ENCODE data around the gene KCTD17. TPM values are rescaled to one million over a fixed set of nuclear protein-coding genes. Genes with fewer than 3 reads are reported as not detected.

KCTD17 gene
- total RNA-seq, 1 experiment from 2014 or later: 39.1 TPM

DNA sequence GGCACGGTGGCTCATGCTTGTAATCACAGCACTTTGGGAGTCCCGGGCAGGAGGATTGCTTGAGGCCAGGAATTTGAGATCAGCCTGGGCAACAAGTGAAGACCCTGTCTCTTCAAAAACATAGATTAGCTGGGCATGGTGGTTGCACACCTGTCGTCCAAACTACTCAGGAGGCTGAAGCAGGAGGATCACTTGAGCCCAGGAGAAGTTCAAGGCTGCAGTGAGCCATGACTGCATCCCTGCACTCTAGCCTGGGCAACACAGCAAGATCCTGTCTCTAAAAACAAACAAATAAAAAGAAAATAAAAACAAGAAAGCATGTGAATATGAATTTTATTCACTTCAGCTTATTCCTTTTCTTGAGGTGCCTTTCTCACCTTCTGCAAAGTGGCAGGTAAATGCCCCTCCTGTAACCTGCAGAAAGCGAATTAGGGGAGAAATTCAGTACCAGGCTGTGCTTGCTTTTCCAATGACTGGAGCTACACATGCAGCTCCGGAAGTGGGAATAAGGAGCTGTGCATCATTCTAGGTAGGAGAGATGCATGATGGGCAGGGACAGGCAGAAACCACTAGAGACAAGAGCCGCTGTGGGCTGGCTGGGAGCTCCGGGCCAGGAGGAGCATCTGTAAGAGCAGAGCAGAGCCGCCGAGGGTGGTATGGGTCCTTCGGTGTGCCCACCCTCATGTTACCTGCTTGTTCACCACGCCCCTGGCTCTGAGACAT is 14.7 kb upstream of the KCTD17 start:
- Histone ChIP-seq H3K27ac (ENCODE audit: low read depth, low read length, poor library complexity, severe bottlenecking) (no peak overlapping the region), H3K4me1 (ENCODE audit: insufficient read depth, low read length, poor library complexity, severe bottlenecking) (peaks cover 27% of the 10 kb centered on the region), H3K36me3 (ENCODE audit: insufficient read depth, low read length, poor library complexity, severe bottlenecking) (no peaks in the 10 kb centered on the region), H3K4me3 (ENCODE audit: low read depth, low read length, poor library complexity, severe bottlenecking) (no peak overlapping the region), H3K9me3 (ENCODE audit: low read depth, low read length, poor library complexity, severe bottlenecking) (no peaks in the 10 kb centered on the region), H3K27me3 (replicated peaks; ENCODE audit: insufficient read depth, low read depth, low read length, poor library complexity) (no peaks in the 10 kb centered on the region)
- no peak for DNase-seq (ENCODE audit: low spot score)
- BruUV-seq (replicated peaks): no TSS peak
- ChIA-PET CTCF (no interaction called here), POLR2A (ENCODE audit: low non-redundant PET) (no interaction called here)
- no peak for TF ChIP-seq EZH2 (IDR thresholded peaks at IDR 0.05; ENCODE audit: borderline replicate concordance, low read depth, low read length, poor library complexity, severe bottlenecking)
- TF ChIP-seq CTCF (conservative IDR thresholded peaks at IDR 0.05; ENCODE audit: low read depth, low read length): no peak
- intact Hi-C loops (cut with micrococcal nuclease; ENCODE audit: unreplicated experiment): no loop called here

DNA sequence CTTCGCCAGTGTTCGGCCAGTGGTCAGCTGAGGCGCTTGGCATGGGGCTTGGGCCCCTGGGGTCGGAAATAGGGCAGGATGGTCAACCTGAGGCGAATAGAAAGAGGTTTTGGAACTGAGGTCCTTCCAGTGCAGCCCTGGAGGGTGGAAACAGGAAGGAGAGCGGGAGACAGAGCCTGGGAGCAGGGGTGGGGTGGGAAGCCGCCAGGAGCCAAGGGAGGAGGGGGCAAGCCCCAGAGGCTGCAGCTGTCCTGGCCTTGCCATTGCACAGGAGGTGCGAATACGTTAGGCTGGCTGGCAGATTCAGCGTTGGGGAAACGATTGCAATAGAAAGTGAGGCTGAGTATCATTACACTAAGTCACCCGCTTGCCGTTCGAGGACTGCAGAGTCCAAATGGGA is 13.9 kb upstream of the KCTD17 start:
- ChIA-PET CTCF (no interaction called here), POLR2A (ENCODE audit: low non-redundant PET) (no interaction called here)
- no TSS peak for BruUV-seq (replicated peaks)
- intact Hi-C loops (cut with micrococcal nuclease; ENCODE audit: unreplicated experiment): no loop called here
- no peak overlapping the region for H3K27ac ChIP-seq (ENCODE audit: low read depth, low read length, poor library complexity, severe bottlenecking)
- no peak for TF ChIP-seq CTCF (conservative IDR thresholded peaks at IDR 0.05; ENCODE audit: low read depth, low read length)
- TF ChIP-seq EZH2 (IDR thresholded peaks at IDR 0.05; ENCODE audit: borderline replicate concordance, low read depth, low read length, poor library complexity, severe bottlenecking): no peak
- H3K4me1 ChIP-seq (ENCODE audit: insufficient read depth, low read length, poor library complexity, severe bottlenecking): peaks cover 23% of the 10 kb centered on the region
- no peak overlapping the region for H3K4me3 ChIP-seq (ENCODE audit: low read depth, low read length, poor library complexity, severe bottlenecking)
- no peak for DNase-seq (ENCODE audit: low spot score)
- H3K27me3 ChIP-seq (replicated peaks; ENCODE audit: insufficient read depth, low read depth, low read length, poor library complexity): no peaks in the 10 kb centered on the region
- no peaks in the 10 kb centered on the region for H3K36me3 ChIP-seq (ENCODE audit: insufficient read depth, low read length, poor library complexity, severe bottlenecking)
- no peaks in the 10 kb centered on the region for H3K9me3 ChIP-seq (ENCODE audit: low read depth, low read length, poor library complexity, severe bottlenecking)

DNA sequence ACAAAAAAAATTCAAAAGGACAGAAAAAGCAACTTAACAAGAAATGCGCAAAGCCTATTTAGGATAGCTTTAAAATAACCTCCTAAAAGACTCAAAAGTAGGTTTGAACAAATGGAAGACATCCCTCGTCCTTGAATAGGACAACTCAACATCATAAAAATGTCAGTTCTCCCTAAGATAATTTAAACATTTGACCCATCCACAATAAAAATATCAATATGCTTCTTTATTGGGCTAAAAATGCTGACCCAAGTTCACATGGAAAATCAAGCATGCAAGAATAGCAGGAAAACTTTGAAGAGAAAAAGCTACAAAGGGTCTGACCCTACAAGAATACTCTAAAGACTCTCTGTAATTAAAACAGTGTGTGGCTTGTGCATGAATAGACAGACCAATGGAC is 12.1 kb upstream of the KCTD17 start:
- no peak overlapping the region for H3K4me3 ChIP-seq (ENCODE audit: low read depth, low read length, poor library complexity, severe bottlenecking)
- no peak for DNase-seq (ENCODE audit: low spot score)
- H3K9me3 ChIP-seq (ENCODE audit: low read depth, low read length, poor library complexity, severe bottlenecking): no peaks in the 10 kb centered on the region
- POLR2A ChIA-PET (ENCODE audit: low non-redundant PET): no interaction called here
- CTCF ChIA-PET: no interaction called here
- TF ChIP-seq CTCF (conservative IDR thresholded peaks at IDR 0.05; ENCODE audit: low read depth, low read length) (no peak), EZH2 (IDR thresholded peaks at IDR 0.05; ENCODE audit: borderline replicate concordance, low read depth, low read length, poor library complexity, severe bottlenecking) (no peak)
- no peaks in the 10 kb centered on the region for H3K27me3 ChIP-seq (replicated peaks; ENCODE audit: insufficient read depth, low read depth, low read length, poor library complexity)
- H3K27ac ChIP-seq (ENCODE audit: low read depth, low read length, poor library complexity, severe bottlenecking): no peak overlapping the region
- no TSS peak for BruUV-seq (replicated peaks)
- intact Hi-C loops (cut with micrococcal nuclease; ENCODE audit: unreplicated experiment): no loop called here
- H3K4me1 ChIP-seq (ENCODE audit: insufficient read depth, low read length, poor library complexity, severe bottlenecking): peaks cover 28% of the 10 kb centered on the region
- no peaks in the 10 kb centered on the region for H3K36me3 ChIP-seq (ENCODE audit: insufficient read depth, low read length, poor library complexity, severe bottlenecking)

Data from A673 (cell line).